GM23338 (cell line): ENCODE results near the gene RPL12. TPM values are rescaled to one million over a fixed set of nuclear protein-coding genes. Genes with fewer than 3 reads are reported as not detected.
A peak's percentile ranks its signal among the peaks of the same experiment; 100 is the strongest.

Experiments used
- ATAC-seq: fragments of 200-7000 bp; cut with Tn5 transposase; 3 replicates; pipeline ENCODE4 v1.9.1; 2020
- DNase-seq: peaks from one replicate; pipeline ENCODE4 v3.0.0-alpha.2; 2015; ENCODE audit warnings: low spot score
- H2AFZ ChIP-seq: fragments of 200-600 bp; sonication (generic); 2 replicates; pipeline ENCODE4 v1.8.0; 2016; ENCODE audit warnings: antibody characterized with exemption, mild to moderate bottlenecking, moderate library complexity
- H3F3A ChIP-seq: fragments of 200-600 bp; sonication (generic); replicated peaks from 2 replicates; pipeline ENCODE4 v1.8.0; 2017; ENCODE audit warnings: antibody characterized with exemption, mixed run types, low read depth
- H3K27ac ChIP-seq: fragments of 200-600 bp; sonication (generic); 2 replicates; pipeline ENCODE4 v1.6.1; 2016; ENCODE audit warnings: low read depth
- H3K27me3 ChIP-seq: fragments of 200-600 bp; sonication (generic); 2 replicates; pipeline ENCODE4 v1.8.0; 2016; ENCODE audit warnings: mild to moderate bottlenecking, mixed run types, moderate library complexity; ENCODE audit not compliant: insufficient read depth
- H3K36me3 ChIP-seq: fragments of 200-600 bp; sonication (generic); 2 replicates; pipeline ENCODE4 v1.8.0; 2016; ENCODE audit warnings: mild to moderate bottlenecking; ENCODE audit not compliant: insufficient read depth
- H3K4me1 ChIP-seq: fragments of 200-600 bp; sonication (generic); 2 replicates; pipeline ENCODE4 v1.8.0; 2016; ENCODE audit warnings: mild to moderate bottlenecking, moderate library complexity; ENCODE audit not compliant: insufficient read depth
- H3K4me2 ChIP-seq: fragments of 200-600 bp; sonication (generic); 2 replicates; pipeline ENCODE4 v1.7.1; 2017; ENCODE audit warnings: mixed run types
- H3K4me3 ChIP-seq: fragments of 200-600 bp; sonication (generic); 2 replicates; pipeline ENCODE4 v1.6.1; 2016; ENCODE audit warnings: mixed run types
- H3K79me2 ChIP-seq: fragments of 200-600 bp; sonication (generic); replicated peaks from 2 replicates; pipeline ENCODE4 v1.8.0; 2017; ENCODE audit warnings: mild to moderate bottlenecking; ENCODE audit not compliant: insufficient read depth
- H3K9me2 ChIP-seq: fragments of 200-600 bp; sonication (generic); 2 replicates; pipeline ENCODE4 v1.8.0; 2017; ENCODE audit not compliant: insufficient read depth
- H4K20me1 ChIP-seq: fragments of 200-600 bp; sonication (generic); replicated peaks from 2 replicates; pipeline ENCODE4 v1.8.0; 2017; ENCODE audit warnings: mild to moderate bottlenecking; ENCODE audit not compliant: insufficient read depth
- H3K27ac Mint-ChIP-seq: 2 replicates; pipeline ENCODE4 v1.8.0; 2020; ENCODE audit warnings: inconsistent platforms, mild to moderate bottlenecking, moderate library complexity, mixed read lengths
- H3K27me3 Mint-ChIP-seq: 3 replicates; pipeline ENCODE4 v1.8.0; 2022; ENCODE audit warnings: low read depth, mild to moderate bottlenecking, moderate library complexity, mixed read lengths, inconsistent platforms; ENCODE audit not compliant: insufficient read depth, poor library complexity
- H3K36me3 Mint-ChIP-seq: 3 replicates; pipeline ENCODE4 v1.8.0; 2021; ENCODE audit warnings: low read depth, mild to moderate bottlenecking, inconsistent platforms, moderate library complexity, mixed read lengths
- H3K4me1 Mint-ChIP-seq: 3 replicates; pipeline ENCODE4 v1.8.0; 2020; ENCODE audit warnings: mild to moderate bottlenecking, inconsistent platforms, mixed read lengths
- H3K4me3 Mint-ChIP-seq: 3 replicates; pipeline ENCODE4 v1.8.0; 2021; ENCODE audit warnings: moderate library complexity, mild to moderate bottlenecking, inconsistent platforms, mixed read lengths
- H3K9me3 Mint-ChIP-seq: 3 replicates; pipeline ENCODE4 v1.8.0; 2020; ENCODE audit warnings: moderate library complexity, mild to moderate bottlenecking, inconsistent platforms, mixed read lengths
- CREB1 ChIP-seq: fragments of 250-450 bp; sonication (Bioruptor Pico); IDR thresholded peaks from 2 replicates; pipeline ENCODE4 v1.5.0; 2020; ENCODE audit warnings: low read depth, mild to moderate bottlenecking, moderate library complexity
- CTCF ChIP-seq, 2 experiments: fragments of 200-600 bp in 1 of 2; sonication (generic) in 1 of 2; conservative IDR thresholded peaks; 2 replicates each; pipeline versions ENCODE4 v1.5.1 to v1.6.1; 2016 to 2017; ENCODE audit warnings: antibody characterized with exemption in 2 of 2, low read depth in 2 of 2, mild to moderate bottlenecking in 2 of 2, moderate library complexity in 1 of 2
- EZH2 ChIP-seq: fragments of 200-600 bp; sonication (generic); IDR thresholded peaks from one replicate; pipeline ENCODE4 v1.8.0; 2017; ENCODE audit warnings: antibody characterized with exemption, mild to moderate bottlenecking, low read depth; ENCODE audit not compliant: unreplicated experiment
- EZH2phosphoT487 ChIP-seq: fragments of 200-600 bp; sonication (generic); IDR thresholded peaks from one replicate; pipeline ENCODE4 v1.8.1; 2018; ENCODE audit warnings: antibody characterized with exemption; ENCODE audit not compliant: unreplicated experiment
- STAT1 ChIP-seq: IDR thresholded peaks from one replicate; pipeline ENCODE4 v1.6.1; 2016; ENCODE audit warnings: antibody characterized with exemption; ENCODE audit not compliant: unreplicated experiment
- ZNF114 ChIP-seq: fragments of 250-450 bp; sonication (Bioruptor Pico); IDR thresholded peaks from 2 replicates; pipeline ENCODE4 v1.5.0; 2020; ENCODE audit warnings: mild to moderate bottlenecking, moderate library complexity
- ZNF331 ChIP-seq: fragments of 250-450 bp; sonication (Bioruptor Pico); IDR thresholded peaks from 2 replicates; pipeline ENCODE4 v1.5.0; 2020; ENCODE audit warnings: low read depth, mild to moderate bottlenecking, moderate library complexity
- ZNF462 ChIP-seq: fragments of 250-450 bp; sonication (Bioruptor Pico); IDR thresholded peaks from 2 replicates; pipeline ENCODE4 v1.5.0; 2020; ENCODE audit warnings: mild to moderate bottlenecking, moderate library complexity
- polyA plus RNA-seq: library from polyadenylated mRNA; unstranded; fragments of >200 nt; fragmentation: Nextera tagmentation; extraction: Ambion mirVana; gene quantifications from 2 replicates; pipeline ENCODE4 v1.2.1, GENCODE V29; 2016
- total RNA-seq: library from RNA; depleted of rRNA; stranded (reverse); fragments of >200 nt; shearing (Covaris generic); gene quantifications from 2 replicates; pipeline ENCODE4 v1.2.3, GENCODE V29; 2014

Gene RPL12
- total and polyA plus RNA-seq, 2 experiments from 2014 or later: 2,121 to 2,596 TPM

GRCh38 chr9:127495884-127496555, 44.8 kb upstream of the RPL12 start:
- Mint-ChIP-seq H3K27me3 (peaks cover 10% of the 10 kb centered on the region), H3K9me3 (no peaks in the 10 kb centered on the region), H3K4me3 (no peak overlapping the region), H3K27ac (no peak overlapping the region), H3K4me1 (peaks cover 4% of the 10 kb centered on the region), H3K36me3 (peaks cover 10% of the 10 kb centered on the region; the same call in 2 of the 3 replicates)
- DNase-seq: no peak
- Histone ChIP-seq H4K20me1 (no peaks in the 10 kb centered on the region), H3K36me3 (no peaks in the 10 kb centered on the region; the same call in 1 of the 2 replicates), H3K4me1 (no peaks in the 10 kb centered on the region), H2AFZ (no peak overlapping the region), H3K4me2 (no peak overlapping the region), H3K79me2 (no peaks in the 10 kb centered on the region), H3K9me2 (no peaks in the 10 kb centered on the region), H3F3A (no peaks in the 10 kb centered on the region), H3K27ac (no peak overlapping the region), H3K27me3 (no peaks in the 10 kb centered on the region), H3K4me3 (no peak overlapping the region)
- TF ChIP-seq EZH2phosphoT487 (no peak), CTCF (conservative IDR thresholded peaks at IDR 0.05; ENCODE audit: low read depth in 2 of 2) (peak in 1 of 2 experiments; percentile 42; a peak in 2 of 4 replicates), ZNF331 (CRISPR knock-in tag) (no peak), ZNF462 (no peak), STAT1 (no peak), CREB1 (no peak), EZH2 (no peak), ZNF114 (CRISPR knock-in tag) (no peak)
- ATAC-seq: no peak
